HEK293 (cell line): ENCODE data around the gene KIAA1586.
A peak's percentile ranks its signal among the peaks of the same experiment; 100 is the strongest.

ENCODE experiments used
- CTCF ChIA-PET: fragments of 350-600 bp; formaldehyde crosslinking; extraction: SDS; loops from one replicate; lab custom pipeline; 2021; ENCODE audit warnings: antibody characterized with exemption; lab: Yijun Ruan, JAX
- POLR2A ChIA-PET: fragments of 300-600 bp; formaldehyde crosslinking; extraction: SDS; loops from one replicate; lab custom pipeline; 2020; ENCODE audit warnings: antibody characterized with exemption, inconsistent platforms; lab: Yijun Ruan, JAX
- H3K27ac ChIP-seq: fragments of 200-500 bp; sonication (Bioruptor generic); 2 replicates; pipeline ENCODE4 v1.5.1; 2014; ENCODE audit warnings: low read depth, low read length, control low read depth, inconsistent platforms; ENCODE audit errors: extremely low read depth
- H3K36me3 ChIP-seq, 2 experiments: fragments of 200-500 bp in 1 of 2; sonication (Bioruptor generic) in 1 of 2; 1 replicate in 1 of 2; 2 replicates in 1 of 2; pipeline ENCODE4 v1.5.1; 2014 to 2017; ENCODE audit warnings: inconsistent platforms in 2 of 2, low read length in 2 of 2; ENCODE audit not compliant: control insufficient read depth in 2 of 2, insufficient read depth in 1 of 2
- H3K4me1 ChIP-seq: fragments of 200-500 bp; sonication (Bioruptor generic); 2 replicates; pipeline ENCODE4 v1.5.1; 2014; ENCODE audit warnings: mild to moderate bottlenecking, low read length, inconsistent platforms; ENCODE audit not compliant: control insufficient read depth, insufficient read depth
- H3K4me3 ChIP-seq: 2 replicates; pipeline ENCODE4 v1.5.1; 2011; ENCODE audit warnings: low read depth, mild to moderate bottlenecking, control low read depth, low read length, moderate library complexity
- H3K9me3 ChIP-seq: fragments of 200-500 bp; sonication (Bioruptor generic); 2 replicates; pipeline ENCODE4 v1.5.1; 2014; ENCODE audit warnings: low read depth, low read length, inconsistent platforms; ENCODE audit not compliant: control insufficient read depth, insufficient read depth
- AEBP2 ChIP-seq: fragments of 450-650 bp; formaldehyde crosslinking; IDR thresholded peaks from 2 replicates; pipeline ENCODE4 v1.5.1; 2016; ENCODE audit warnings: missing biosample characterization, missing genetic modification characterization, borderline replicate concordance
- ATF2 ChIP-seq: fragments of 450-650 bp; formaldehyde crosslinking; IDR thresholded peaks from 2 replicates; pipeline ENCODE4 v1.5.1; 2016; ENCODE audit warnings: missing biosample characterization, missing genetic modification characterization, low read depth
- BCL6B ChIP-seq: fragments of 450-650 bp; formaldehyde crosslinking; IDR thresholded peaks from 2 replicates; pipeline ENCODE4 v1.5.1; 2017; ENCODE audit warnings: missing biosample characterization, missing genetic modification characterization
- GLI2 ChIP-seq: fragments of 450-650 bp; formaldehyde crosslinking; IDR thresholded peaks from 2 replicates; pipeline ENCODE4; 2017; ENCODE audit warnings: missing biosample characterization, missing genetic modification characterization, low read depth, borderline replicate concordance
- HIC1 ChIP-seq: fragments of 450-650 bp; formaldehyde crosslinking; IDR thresholded peaks from 2 replicates; pipeline ENCODE4 v1.5.1; 2016; ENCODE audit warnings: missing biosample characterization, missing genetic modification characterization
- PATZ1 ChIP-seq: fragments of 450-650 bp; formaldehyde crosslinking; IDR thresholded peaks from 2 replicates; pipeline ENCODE4 v1.5.1; 2016; ENCODE audit warnings: missing biosample characterization, missing genetic modification characterization
- SETDB1 ChIP-seq: IDR thresholded peaks from one replicate; pipeline ENCODE4 v1.6.1; 2017; ENCODE audit warnings: mild to moderate bottlenecking, low read length, moderate library complexity, mixed read lengths; ENCODE audit not compliant: insufficient read length
- ZBTB21 ChIP-seq: fragments of 450-650 bp; formaldehyde crosslinking; IDR thresholded peaks from 2 replicates; pipeline ENCODE4 v1.5.1; 2017; ENCODE audit warnings: missing biosample characterization, missing genetic modification characterization
- ZFP41 ChIP-seq: fragments of 450-650 bp; formaldehyde crosslinking; IDR thresholded peaks from 2 replicates; pipeline ENCODE4 v1.5.1; 2016; ENCODE audit warnings: missing biosample characterization, missing genetic modification characterization, borderline replicate concordance
- ZNF146 ChIP-seq: fragments of 450-650 bp; formaldehyde crosslinking; IDR thresholded peaks from 2 replicates; pipeline ENCODE4 v1.5.1; 2016; ENCODE audit warnings: missing biosample characterization, missing genetic modification characterization
- ZNF239 ChIP-seq: fragments of 450-650 bp; formaldehyde crosslinking; IDR thresholded peaks from 2 replicates; pipeline ENCODE4 v1.5.1; 2016; ENCODE audit warnings: missing biosample characterization, missing genetic modification characterization
- ZNF280D ChIP-seq: fragments of 450-650 bp; formaldehyde crosslinking; IDR thresholded peaks from 2 replicates; pipeline ENCODE4 v1.5.1; 2016; ENCODE audit warnings: missing biosample characterization, missing genetic modification characterization
- ZNF521 ChIP-seq: fragments of 450-650 bp; formaldehyde crosslinking; IDR thresholded peaks from 2 replicates; pipeline ENCODE4 v1.5.1; 2017; ENCODE audit warnings: missing biosample characterization, mild to moderate bottlenecking, missing genetic modification characterization
- ZNF555 ChIP-seq: fragments of 450-650 bp; formaldehyde crosslinking; conservative IDR thresholded peaks from 2 replicates; pipeline ENCODE4 v1.5.1; 2017; ENCODE audit warnings: missing biosample characterization, mild to moderate bottlenecking, missing genetic modification characterization, inconsistent platforms
- ZNF561 ChIP-seq: fragments of 450-650 bp; IDR thresholded peaks from 2 replicates; pipeline ENCODE4 v1.5.1; 2018; ENCODE audit warnings: missing biosample characterization, missing genetic modification characterization, borderline replicate concordance
- ZNF610 ChIP-seq: fragments of 450-650 bp; formaldehyde crosslinking; IDR thresholded peaks from 2 replicates; pipeline ENCODE4 v1.5.1; 2016; ENCODE audit warnings: missing biosample characterization, missing genetic modification characterization, borderline replicate concordance
- ZNF629 ChIP-seq: fragments of 450-650 bp; formaldehyde crosslinking; IDR thresholded peaks from 2 replicates; pipeline ENCODE4 v1.5.1; 2017; ENCODE audit warnings: missing biosample characterization, missing genetic modification characterization
- ZNF704 ChIP-seq: fragments of 450-650 bp; formaldehyde crosslinking; IDR thresholded peaks from 2 replicates; pipeline ENCODE4 v1.5.1; 2016; ENCODE audit warnings: missing biosample characterization, missing genetic modification characterization

KIAA1586 gene

GRCh38 chr6:57069920-57070331, 23.4 kb downstream of the KIAA1586 start:
- no peak for TF ChIP-seq BCL6B (tag by site-specific recombination)
- TF ChIP-seq AEBP2 = no peak
- no peak for TF ChIP-seq PATZ1 (tag by site-specific recombination)
- Histone ChIP-seq H3K4me3 (no peak overlapping the region), H3K36me3 (peaks cover 20 to 22% of the 10 kb centered on the region in 2 experiments), H3K4me1 (peaks cover 2% of the 10 kb centered on the region; the same call in 1 of the 2 replicates), H3K9me3 (no peaks in the 10 kb centered on the region), H3K27ac (no peak overlapping the region)
- POLR2A ChIA-PET = no interaction called here
- CTCF ChIA-PET = no interaction called here

- H3K9me3 ChIP-seq = no peaks in the 10 kb centered on the region
- no peak for TF ChIP-seq ZFP41 (tag by site-specific recombination)
- TF ChIP-seq ZNF561 = no peak
- peak; percentile 59; the same call in 1 of the 2 replicates for TF ChIP-seq ATF2
- no peak for TF ChIP-seq ZNF704 (tag by site-specific recombination)
- TF ChIP-seq ZNF629 (tag by site-specific recombination) = peak; percentile 73
- TF ChIP-seq HIC1 (tag by site-specific recombination) = no peak
- TF ChIP-seq ZBTB21 = peak; percentile 64; the same call in 1 of the 2 replicates
- TF ChIP-seq SETDB1 = peak; percentile 70
- TF ChIP-seq, all 188 proteins: peak for 4
- ChIA-PET POLR2A (no interaction called here), CTCF (no interaction called here)
- H3K4me3 ChIP-seq = no peak overlapping the region
- H3K36me3 ChIP-seq = peaks cover 8 to 9% of the 10 kb centered on the region in 2 experiments
- no peak overlapping the region for H3K27ac ChIP-seq
- peaks cover 2% of the 10 kb centered on the region; the same call in 1 of the 2 replicates for H3K4me1 ChIP-seq
Observed at GRCh38 chr6:57072108-57072507, 25.6 kb downstream of the KIAA1586 start.

GRCh38 chr6:57074383-57074782, 27.9 kb downstream of the KIAA1586 start:
- Histone ChIP-seq H3K4me3 (no peak overlapping the region), H3K9me3 (no peaks in the 10 kb centered on the region), H3K27ac (no peak overlapping the region), H3K36me3 (peaks cover 0 to 9% of the 10 kb centered on the region in 2 experiments), H3K4me1 (peaks cover 2% of the 10 kb centered on the region; the same call in 1 of the 2 replicates)
- POLR2A ChIA-PET = no interaction called here
- CTCF ChIA-PET = no interaction called here
- TF ChIP-seq GLI2 (no peak), ZNF521 (tag by site-specific recombination) (no peak), ZNF610 (tag by site-specific recombination) (no peak), ZNF146 (no peak), ZNF239 (no peak), ZBTB21 (no peak), ZNF280D (tag by site-specific recombination) (no peak), ZNF555 (tag by site-specific recombination) (no peak)
